HL-60 (cell line): Measurements from ENCODE around the gene SAE1.

Source experiments
- DNase-seq, 2 experiments: peaks; one replicate each; pipeline ENCODE4 v3.0.0-alpha.2; 2010 to 2020; ENCODE audit warnings: low read depth in 1 of 2, low spot score in 1 of 2
- H3K27ac ChIP-seq: fragments of 250-450 bp; sonication (Bioruptor Pico); replicated peaks from 2 replicates; pipeline ENCODE4 v1.5.1; 2020; ENCODE audit warnings: mild to moderate bottlenecking, moderate library complexity
- H3K27me3 ChIP-seq: fragments of 250-450 bp; sonication (Bioruptor Pico); 2 replicates; pipeline ENCODE4 v1.5.1; 2021; ENCODE audit warnings: mild to moderate bottlenecking, moderate library complexity; ENCODE audit not compliant: insufficient read depth, poor library complexity, severe bottlenecking
- H3K4me3 ChIP-seq: replicated peaks from 2 replicates; pipeline ENCODE4 v1.5.1; 2011; ENCODE audit warnings: mild to moderate bottlenecking, control low read depth, low read length; ENCODE audit not compliant: insufficient read depth
- GABPA ChIP-seq: IDR thresholded peaks from 2 replicates; pipeline ENCODE4 v1.6.1; 2012; ENCODE audit warnings: low read depth
- POLR2AphosphoS5 ChIP-seq: IDR thresholded peaks from 2 replicates; pipeline ENCODE4 v1.6.1; 2012; ENCODE audit warnings: low read depth
- SPI1 ChIP-seq: IDR thresholded peaks from 2 replicates; pipeline ENCODE4 v1.6.1; 2012; ENCODE audit warnings: low read depth, mild to moderate bottlenecking, borderline replicate concordance
- TF ChIP-seq, protein P1 (sequence below): IDR thresholded peaks from one replicate; pipeline ENCODE4 v1.5.1; 2011; ENCODE audit warnings: low read length, control low read depth, inconsistent platforms; ENCODE audit not compliant: insufficient read depth
- TF ChIP-seq, protein P2 (sequence below): IDR thresholded peaks from 2 replicates; pipeline ENCODE4 v1.6.1; 2012; ENCODE audit warnings: low read depth; ENCODE audit not compliant: insufficient replicate concordance

SAE1 gene

DNA sequence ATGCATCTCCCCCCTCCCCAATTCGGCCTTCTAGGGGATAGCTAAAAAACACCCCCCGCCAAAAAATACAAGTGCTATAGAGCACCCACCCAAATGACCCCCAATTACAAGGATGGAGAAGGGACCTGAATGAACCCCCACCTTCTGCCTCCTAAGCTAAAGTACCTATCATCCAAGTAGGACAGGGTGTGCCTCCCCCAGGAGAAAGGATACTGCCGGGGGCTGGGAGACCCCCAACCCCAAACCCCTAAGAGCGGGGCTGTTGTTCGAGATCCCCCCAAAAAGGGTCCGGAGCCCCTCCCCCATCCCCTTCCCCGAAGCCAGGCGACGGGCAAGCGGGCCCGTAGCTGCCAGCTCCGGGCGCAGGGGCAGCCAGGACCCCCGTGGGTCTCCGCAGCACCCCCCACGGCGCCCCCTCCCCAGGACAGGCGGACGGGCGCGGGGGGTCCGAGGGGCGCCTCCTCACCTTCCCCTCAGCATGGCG, 18.9 kb upstream of the SAE1 start:
- H3K4me3 ChIP-seq = peak overlapping the region; percentile 66
- peak overlapping the region; percentile 99 for H3K27ac ChIP-seq
- DNase-seq = peak in 1 of 2 experiments; percentile 46
- no peaks in the 10 kb centered on the region for H3K27me3 ChIP-seq
- TF ChIP-seq, protein P1, sequence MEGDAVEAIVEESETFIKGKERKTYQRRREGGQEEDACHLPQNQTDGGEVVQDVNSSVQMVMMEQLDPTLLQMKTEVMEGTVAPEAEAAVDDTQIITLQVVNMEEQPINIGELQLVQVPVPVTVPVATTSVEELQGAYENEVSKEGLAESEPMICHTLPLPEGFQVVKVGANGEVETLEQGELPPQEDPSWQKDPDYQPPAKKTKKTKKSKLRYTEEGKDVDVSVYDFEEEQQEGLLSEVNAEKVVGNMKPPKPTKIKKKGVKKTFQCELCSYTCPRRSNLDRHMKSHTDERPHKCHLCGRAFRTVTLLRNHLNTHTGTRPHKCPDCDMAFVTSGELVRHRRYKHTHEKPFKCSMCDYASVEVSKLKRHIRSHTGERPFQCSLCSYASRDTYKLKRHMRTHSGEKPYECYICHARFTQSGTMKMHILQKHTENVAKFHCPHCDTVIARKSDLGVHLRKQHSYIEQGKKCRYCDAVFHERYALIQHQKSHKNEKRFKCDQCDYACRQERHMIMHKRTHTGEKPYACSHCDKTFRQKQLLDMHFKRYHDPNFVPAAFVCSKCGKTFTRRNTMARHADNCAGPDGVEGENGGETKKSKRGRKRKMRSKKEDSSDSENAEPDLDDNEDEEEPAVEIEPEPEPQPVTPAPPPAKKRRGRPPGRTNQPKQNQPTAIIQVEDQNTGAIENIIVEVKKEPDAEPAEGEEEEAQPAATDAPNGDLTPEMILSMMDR = no peak
- TF ChIP-seq SPI1 (no peak), POLR2AphosphoS5 (no peak), GABPA (no peak)
- TF ChIP-seq, protein P2, sequence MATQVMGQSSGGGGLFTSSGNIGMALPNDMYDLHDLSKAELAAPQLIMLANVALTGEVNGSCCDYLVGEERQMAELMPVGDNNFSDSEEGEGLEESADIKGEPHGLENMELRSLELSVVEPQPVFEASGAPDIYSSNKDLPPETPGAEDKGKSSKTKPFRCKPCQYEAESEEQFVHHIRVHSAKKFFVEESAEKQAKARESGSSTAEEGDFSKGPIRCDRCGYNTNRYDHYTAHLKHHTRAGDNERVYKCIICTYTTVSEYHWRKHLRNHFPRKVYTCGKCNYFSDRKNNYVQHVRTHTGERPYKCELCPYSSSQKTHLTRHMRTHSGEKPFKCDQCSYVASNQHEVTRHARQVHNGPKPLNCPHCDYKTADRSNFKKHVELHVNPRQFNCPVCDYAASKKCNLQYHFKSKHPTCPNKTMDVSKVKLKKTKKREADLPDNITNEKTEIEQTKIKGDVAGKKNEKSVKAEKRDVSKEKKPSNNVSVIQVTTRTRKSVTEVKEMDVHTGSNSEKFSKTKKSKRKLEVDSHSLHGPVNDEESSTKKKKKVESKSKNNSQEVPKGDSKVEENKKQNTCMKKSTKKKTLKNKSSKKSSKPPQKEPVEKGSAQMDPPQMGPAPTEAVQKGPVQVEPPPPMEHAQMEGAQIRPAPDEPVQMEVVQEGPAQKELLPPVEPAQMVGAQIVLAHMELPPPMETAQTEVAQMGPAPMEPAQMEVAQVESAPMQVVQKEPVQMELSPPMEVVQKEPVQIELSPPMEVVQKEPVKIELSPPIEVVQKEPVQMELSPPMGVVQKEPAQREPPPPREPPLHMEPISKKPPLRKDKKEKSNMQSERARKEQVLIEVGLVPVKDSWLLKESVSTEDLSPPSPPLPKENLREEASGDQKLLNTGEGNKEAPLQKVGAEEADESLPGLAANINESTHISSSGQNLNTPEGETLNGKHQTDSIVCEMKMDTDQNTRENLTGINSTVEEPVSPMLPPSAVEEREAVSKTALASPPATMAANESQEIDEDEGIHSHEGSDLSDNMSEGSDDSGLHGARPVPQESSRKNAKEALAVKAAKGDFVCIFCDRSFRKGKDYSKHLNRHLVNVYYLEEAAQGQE = no peak

DNA sequence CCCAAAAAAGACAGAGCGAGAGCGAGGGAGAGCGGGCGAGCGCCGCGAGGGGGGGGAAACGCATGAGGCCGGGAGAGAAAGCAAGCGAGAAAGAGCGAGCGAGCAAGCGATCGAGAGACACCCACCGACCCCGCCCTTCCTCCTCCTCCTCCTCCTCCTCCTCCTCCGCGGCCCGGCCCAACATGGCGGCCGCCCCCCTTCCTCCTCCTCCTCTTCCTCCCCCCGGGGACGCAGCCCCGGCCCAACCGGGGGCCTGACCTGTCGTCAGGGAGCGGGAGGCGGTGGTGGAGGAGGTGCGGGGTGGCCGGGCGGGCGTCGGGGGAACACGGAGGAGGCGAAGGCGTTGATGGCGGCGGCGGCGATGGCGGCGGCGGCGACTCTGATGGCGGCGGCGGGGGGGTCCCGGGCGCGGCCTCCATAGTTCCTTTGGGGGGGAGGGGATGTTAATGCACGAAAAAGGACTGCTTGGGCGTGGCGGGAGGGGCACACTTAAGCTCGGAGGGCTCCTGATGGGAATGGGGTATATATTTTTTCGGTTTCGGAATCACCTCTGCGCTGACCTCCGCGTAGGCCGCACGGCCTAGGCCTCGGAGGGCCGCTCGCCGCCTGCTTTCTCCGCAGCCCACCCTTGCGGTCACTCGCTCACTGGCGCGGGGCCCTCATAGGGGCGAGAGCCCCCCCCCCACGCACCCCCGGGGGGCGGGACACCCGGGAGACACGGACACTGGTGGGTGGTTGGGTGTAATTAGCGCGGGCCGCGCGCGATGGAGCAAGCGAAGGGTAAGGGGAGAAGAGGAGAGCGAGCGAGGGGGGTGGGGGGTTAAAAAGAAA, 18.3 kb upstream of the SAE1 start:
- TF ChIP-seq, protein P1 = no peak
- TF ChIP-seq, protein P2 = peak; percentile 28
- TF ChIP-seq GABPA (no peak), POLR2AphosphoS5 (peak; percentile 88; the same call in 1 of the 2 replicates), SPI1 (no peak; the same call in 1 of the 2 replicates)
- Histone ChIP-seq H3K27ac (peak overlapping the region; percentile 99), H3K27me3 (no peaks in the 10 kb centered on the region), H3K4me3 (peak overlapping the region; percentile 66)
- DNase-seq = peak; percentile 92 to 93

DNA sequence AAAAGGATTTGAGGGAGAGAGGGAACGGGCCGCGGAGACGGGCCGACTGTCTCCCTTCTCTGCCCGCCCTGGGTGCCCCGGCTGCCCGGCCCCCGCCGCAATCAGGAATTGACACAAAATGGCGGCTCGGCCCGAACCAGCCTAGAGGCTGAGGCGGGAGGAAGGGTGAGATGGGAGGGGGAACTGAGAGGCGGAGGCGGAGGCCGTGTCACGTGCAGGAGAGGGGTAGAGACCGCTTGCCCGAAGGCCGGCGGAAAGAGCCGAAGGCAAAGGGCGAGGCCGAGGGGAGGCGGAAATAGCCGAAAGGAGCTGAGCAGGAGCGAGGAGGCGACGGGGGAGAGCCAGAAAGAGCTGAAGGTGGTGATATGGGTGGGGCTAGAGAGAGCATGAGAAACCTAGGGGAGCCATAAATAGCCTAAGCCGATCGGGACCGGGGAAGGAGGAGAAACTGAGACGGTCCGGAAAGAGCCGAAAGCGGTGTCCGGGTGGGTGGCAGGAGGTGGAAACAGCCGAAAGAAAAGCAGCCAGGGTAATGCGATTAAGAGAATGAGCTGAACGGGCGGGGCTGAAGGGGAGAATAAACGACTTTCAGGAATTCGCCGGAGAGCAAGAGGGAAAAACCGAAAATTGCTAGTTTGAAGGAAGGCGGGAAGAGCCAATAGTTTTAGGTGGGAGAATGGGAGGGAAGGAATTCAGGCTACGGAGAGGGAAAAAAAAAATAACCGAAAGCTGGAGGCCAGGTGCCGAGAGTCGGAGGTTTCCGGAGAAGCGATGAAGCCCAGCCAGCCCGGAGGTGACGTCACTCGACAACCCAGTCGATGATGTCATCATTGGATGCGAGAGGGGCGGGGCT, 17.4 kb upstream of the SAE1 start, which contains the start of gene ZC3H4:
TSS of gene ZC3H4 (minus strand) at position 780 of the 853 bp plus-strand sequence. CDS start 1,192 bp downstream, outside the sequence.
- TF ChIP-seq, protein P1 = no peak
- TF ChIP-seq GABPA = peak; percentile 69
- peak; percentile 64; the same call in 1 of the 2 replicates for TF ChIP-seq SPI1
- TF ChIP-seq, protein P2 = no peak
- peak; percentile 76 for TF ChIP-seq POLR2AphosphoS5
- DNase-seq = peak; percentile 97 to 100
- Histone ChIP-seq H3K27me3 (no peaks in the 10 kb centered on the region), H3K4me3 (peak within 1 kb of the TSS; percentile 66), H3K27ac (peak within 1 kb of the TSS; percentile 99)
